Neural progenitor cell (in vitro differentiated cells): ENCODE results near the gene MRPL40.

Source experiments
- CTCF ChIP-seq: fragments of 200-600 bp; sonication (generic); IDR thresholded peaks from 2 replicates; pipeline ENCODE4 v1.5.1; 2017; ENCODE audit warnings: antibody characterized with exemption, mild to moderate bottlenecking
- EZH2phosphoT487 ChIP-seq: fragments of 200-600 bp; sonication (generic); IDR thresholded peaks from 2 replicates; pipeline ENCODE4 v1.6.1; 2017; ENCODE audit warnings: antibody characterized with exemption

- no peak for TF ChIP-seq CTCF
- no peak for TF ChIP-seq EZH2phosphoT487
These were observed 2.7 kb downstream of the MRPL40 start for GRCh38 chr22:19434829-19435580.
